Endothelial cell of hepatic sinusoid (primary cell): ENCODE results near the gene GSTT2.

Experiments
- in situ Hi-C: cut with HindIII; loops from 2 replicates; pipeline ENCODE4 v1.10.0; 2017; ENCODE audit warnings: low sequenced_read_pairs

GSTT2 gene

GRCh38 chr22:24008022-24008283 lies 28.0 kb downstream of the GSTT2 start:
- in situ Hi-C loops, result loop anchor here (10.0 kb wide), 1 partner anchor 147 kb away; no protein-coding TSS in a partner anchor

GRCh38 chr22:24008381-24009226 lies 28.7 kb downstream of the GSTT2 start:
- in situ Hi-C loops, result loop anchor here (10.0 kb wide), 1 partner anchor 146 kb away; no protein-coding TSS in a partner anchor

GRCh38 chr22:24009227-24010017 lies 29.5 kb downstream of the GSTT2 start:
- in situ Hi-C loops, result loop anchor here (10.0 kb wide), 1 partner anchor 145 kb away; no protein-coding TSS in a partner anchor

GRCh38 chr22:24010018-24010391 lies 30.1 kb downstream of the GSTT2 start:
- in situ Hi-C loops, result no loop called here

GRCh38 chr22:24011735-24012068 lies 31.8 kb downstream of the GSTT2 start:
- in situ Hi-C loops, result no loop called here

GRCh38 chr22:24016156-24016555 lies 36.2 kb downstream of the GSTT2 start:
- in situ Hi-C loops, result no loop called here

GRCh38 chr22:24021304-24021703 lies 41.4 kb downstream of the GSTT2 start:
- in situ Hi-C loops, result no loop called here

- in situ Hi-C loops, result no loop called here
These were observed 43.4 kb downstream of the GSTT2 start for GRCh38 chr22:24023204-24023789.

GRCh38 chr22:24024354-24024753 lies 44.4 kb downstream of the GSTT2 start:
- in situ Hi-C loops, result no loop called here

GRCh38 chr22:24025475-24025874 lies 45.5 kb downstream of the GSTT2 start:
- in situ Hi-C loops, result no loop called here

GRCh38 chr22:24026056-24026455 lies 46.1 kb downstream of the GSTT2 start:
- in situ Hi-C loops, result no loop called here

- in situ Hi-C loops, result no loop called here
These were observed 46.8 kb downstream of the GSTT2 start for GRCh38 chr22:24026733-24027132.

- in situ Hi-C loops, result no loop called here
These were observed 47.5 kb downstream of the GSTT2 start for GRCh38 chr22:24027389-24027975.

GRCh38 chr22:24027991-24028390 lies 48.1 kb downstream of the GSTT2 start:
- in situ Hi-C loops, result no loop called here

- in situ Hi-C loops, result no loop called here
These were observed 48.6 kb downstream of the GSTT2 start for GRCh38 chr22:24028533-24028932.

- in situ Hi-C loops, result no loop called here
These were observed 49.4 kb downstream of the GSTT2 start for GRCh38 chr22:24029304-24029703.

GRCh38 chr22:24030186-24030702 lies 50.3 kb downstream of the GSTT2 start:
- in situ Hi-C loops, result no loop called here
